Liver (tissue), 9 donors: ENCODE data around the gene SCML1. TPM values are rescaled to one million over a fixed set of nuclear protein-coding genes. Genes with fewer than 3 reads are reported as not detected.

Experiments used
- DNase-seq: peaks from one replicate; pipeline ENCODE4 v3.0.0-alpha.2; 2017; ENCODE audit warnings: low spot score
- H3K27ac ChIP-seq, 2 donors: one replicate each; pipeline ENCODE4 v1.7.0; 2013; ENCODE audit warnings: inconsistent platforms in 2 of 2, low read length in 2 of 2, control low read depth in 1 of 2, low read depth in 1 of 2, mild to moderate bottlenecking in 1 of 2
- H3K27me3 ChIP-seq, 4 donors: one replicate each; pipeline versions ENCODE4 v1.6.1 to v1.7.0; 2013; ENCODE audit warnings: low read length in 3 of 4, inconsistent platforms in 1 of 4, mild to moderate bottlenecking in 1 of 4, moderate library complexity in 1 of 4; ENCODE audit not compliant: control insufficient read depth in 4 of 4, insufficient read depth in 4 of 4
- H3K36me3 ChIP-seq, 4 donors: one replicate each; pipeline versions ENCODE4 v1.6.1 to v1.7.0; 2013; ENCODE audit warnings: low read length in 3 of 4, mild to moderate bottlenecking in 3 of 4, low read depth in 1 of 4, moderate library complexity in 1 of 4; ENCODE audit not compliant: control insufficient read depth in 4 of 4, insufficient read depth in 3 of 4
- H3K4me1 ChIP-seq, 4 donors: one replicate each; pipeline versions ENCODE4 v1.6.1 to v1.7.0; 2013; ENCODE audit warnings: low read length in 3 of 4, mild to moderate bottlenecking in 3 of 4, moderate library complexity in 1 of 4; ENCODE audit not compliant: control insufficient read depth in 4 of 4, insufficient read depth in 4 of 4
- H3K4me3 ChIP-seq, 3 donors: one replicate each; pipeline versions ENCODE4 v1.6.1 to v1.7.0; 2013; ENCODE audit warnings: low read length in 3 of 3, control low read depth in 1 of 3, low read depth in 1 of 3, mild to moderate bottlenecking in 1 of 3
- H3K9ac ChIP-seq, 2 donors: one replicate each; pipeline ENCODE4 v1.7.0; 2013; ENCODE audit warnings: low read length in 2 of 2, mild to moderate bottlenecking in 2 of 2, moderate library complexity in 2 of 2, control low read depth in 1 of 2, low read depth in 1 of 2
- H3K9me3 ChIP-seq, 4 donors: one replicate each; pipeline versions ENCODE4 v1.6.1 to v1.7.0; 2013; ENCODE audit warnings: low read length in 3 of 4; ENCODE audit not compliant: control insufficient read depth in 4 of 4
- ATF3 ChIP-seq: IDR thresholded peaks from 2 replicates; pipeline ENCODE4 v1.6.1; 2016; ENCODE audit warnings: antibody characterized with exemption
- CTCF ChIP-seq: fragments of 150-350 bp; IDR thresholded peaks from 2 replicates; pipeline ENCODE4 v1.5.1; 2017; ENCODE audit warnings: improper control_type of control experiment, low read depth, low read length; ENCODE audit not compliant: missing input control
- EGR1 ChIP-seq, 2 donors: IDR thresholded peaks; 2 replicates each; pipeline ENCODE4 v1.6.1; 2016 to 2018; ENCODE audit warnings: antibody characterized with exemption in 2 of 2, low read depth in 2 of 2
- FOXA1 ChIP-seq: IDR thresholded peaks from 2 replicates; pipeline ENCODE4 v1.6.1; 2016; ENCODE audit warnings: antibody characterized with exemption
- FOXA2 ChIP-seq: IDR thresholded peaks from 2 replicates; pipeline ENCODE4 v1.6.1; 2016; ENCODE audit warnings: antibody characterized with exemption
- GABPA ChIP-seq, 2 donors: IDR thresholded peaks in 1 of 2; conservative IDR thresholded peaks in 1 of 2; 2 replicates each; pipeline ENCODE4 v1.6.1; 2016; ENCODE audit warnings: antibody characterized with exemption in 2 of 2, mild to moderate bottlenecking in 1 of 2, moderate library complexity in 1 of 2
- HNF4A ChIP-seq, 2 donors: conservative IDR thresholded peaks; 2 replicates each; pipeline ENCODE4 v1.6.1; 2016; ENCODE audit warnings: antibody characterized with exemption in 2 of 2, mild to moderate bottlenecking in 2 of 2
- HNF4G ChIP-seq: IDR thresholded peaks from 2 replicates; pipeline ENCODE4 v1.6.1; 2016; ENCODE audit warnings: antibody characterized with exemption
- MAX ChIP-seq: IDR thresholded peaks from 2 replicates; pipeline ENCODE4 v1.6.1; 2016; ENCODE audit warnings: antibody characterized with exemption
- NR2F2 ChIP-seq: IDR thresholded peaks from 2 replicates; pipeline ENCODE4 v1.6.1; 2016; ENCODE audit warnings: antibody characterized with exemption
- REST ChIP-seq: IDR thresholded peaks from 2 replicates; pipeline ENCODE4 v1.6.1; 2016; ENCODE audit warnings: antibody characterized with exemption, mild to moderate bottlenecking
- RXRA ChIP-seq, 2 donors: IDR thresholded peaks; 2 replicates each; pipeline ENCODE4 v1.6.1; 2017 to 2018; ENCODE audit warnings: antibody characterized with exemption in 2 of 2, mild to moderate bottlenecking in 1 of 2
- SP1 ChIP-seq: IDR thresholded peaks from 2 replicates; pipeline ENCODE4 v1.6.1; 2018; ENCODE audit warnings: antibody characterized with exemption, mild to moderate bottlenecking
- TAF1 ChIP-seq: conservative IDR thresholded peaks from 2 replicates; pipeline ENCODE4 v1.6.1; 2016; ENCODE audit warnings: antibody characterized with exemption, mild to moderate bottlenecking
- YY1 ChIP-seq: IDR thresholded peaks from 2 replicates; pipeline ENCODE4 v1.6.1; 2016; ENCODE audit warnings: antibody characterized with exemption, mild to moderate bottlenecking
- ZBTB33 ChIP-seq: IDR thresholded peaks from 2 replicates; pipeline ENCODE4 v1.6.1; 2016; ENCODE audit warnings: antibody characterized with exemption
- WGBS: extraction: QIAGEN DNeasy Blood & Tissue Kit; methylation state at CpG from one replicate; pipeline ENCODE4 v1.1.7; 2013; 5-methylcytosine and 5-hydroxymethylcytosine counted together
- polyA plus RNA-seq, 2 donors: library from polyadenylated mRNA; stranded (reverse) in 1 of 2; unstranded in 1 of 2; fragments of 200-250 nt in 1 of 2; fragments of >200 nt in 1 of 2; fragmentation: Nextera tagmentation in 1 of 2; extraction: Ambion mirVana in 1 of 2; gene quantifications; one replicate each; pipeline versions ENCODE4 v1.2.1 to v1.2.3, GENCODE V29; 2013 to 2015
- total RNA-seq, 2 donors: library from RNA; depleted of rRNA; stranded (reverse); fragments of >200 nt; gene quantifications; one replicate each; pipeline ENCODE4 v1.2.3, GENCODE V29; 2014
- donor health status: healthy.
- donor health status: healthy.
- donor health status: healthy.
- donor health status: healthy.
- donor health status: healthy.

Gene SCML1
- total and polyA plus RNA-seq, 4 donors = 7.9 to 17.9 (median 14.9) TPM

- H3K9ac ChIP-seq = peak overlapping the region; percentile 30 to 97
- H3K27me3 ChIP-seq = peaks cover 0 to 2% (median 0%) of the 10 kb centered on the region in 4 donors
- TF ChIP-seq REST (peak; percentile 11), ZBTB33 (no peak), YY1 (no peak), NR2F2 (no peak), FOXA2 (no peak)
- no peaks in the 10 kb centered on the region for H3K36me3 ChIP-seq
- no peak for DNase-seq
- H3K4me3 ChIP-seq = peak overlapping the region; percentile 72 to 91 (median 87)
- H3K27ac ChIP-seq = peak overlapping the region; percentile 97
- peaks cover 0 to 2% (median 0%) of the 10 kb centered on the region in 4 donors for H3K9me3 ChIP-seq
- under 1% methylated on average over 15 of the region's 15 CpGs for WGBS
- peaks cover 1 to 26% (median 15%) of the 10 kb centered on the region in 4 donors for H3K4me1 ChIP-seq
These were observed 355 bp downstream of the SCML1 start for GRCh38 chrX:17737710-17737985.

- DNase-seq = peak; percentile 35
- H3K9me3 ChIP-seq = peaks cover 0 to 2% (median 0%) of the 10 kb centered on the region in 4 donors
- peak overlapping the region; percentile 30 to 97 for H3K9ac ChIP-seq
- TF ChIP-seq ZBTB33 (no peak), EGR1 (IDR thresholded peaks at IDR 0.05; ENCODE audit: low read depth in 2 of 2) (no peak), MAX (peak; percentile 24), RXRA (IDR thresholded peaks at IDR 0.05) (no peak), HNF4A (conservative IDR thresholded peaks at IDR 0.05) (no peak), TAF1 (no peak), HNF4G (no peak), SP1 (no peak), YY1 (peak; percentile 33), ATF3 (no peak), FOXA1 (no peak), NR2F2 (no peak), CTCF (no peak), GABPA (IDR thresholded peaks at IDR 0.05 in 1 of 2, conservative IDR thresholded peaks at IDR 0.05 in 1 of 2) (no peak), FOXA2 (no peak)
- no peaks in the 10 kb centered on the region for H3K36me3 ChIP-seq
- H3K4me1 ChIP-seq = peaks cover 1 to 26% (median 15%) of the 10 kb centered on the region in 4 donors
- H3K27ac ChIP-seq = peak overlapping the region; percentile 97
- under 1% methylated on average over 45 of the region's 45 CpGs for WGBS
- H3K4me3 ChIP-seq = peak overlapping the region; percentile 72 to 91 (median 87)
- peaks cover 0 to 2% (median 0%) of the 10 kb centered on the region in 4 donors for H3K27me3 ChIP-seq
These were observed 857 bp downstream of the SCML1 start for GRCh38 chrX:17737986-17738713.
